Muscle layer of colon (tissue), 2 donors: ENCODE results near the gene SBF1.

Experiments
- H3K27ac ChIP-seq: one replicate; pipeline ENCODE4 v1.7.0; 2013; ENCODE audit warnings: low read depth, mild to moderate bottlenecking, low read length, moderate library complexity
- H3K27me3 ChIP-seq, 2 donors: one replicate each; pipeline ENCODE4 v1.7.0; 2013; ENCODE audit warnings: low read length in 2 of 2, mild to moderate bottlenecking in 2 of 2; ENCODE audit not compliant: insufficient read depth in 2 of 2, control insufficient read depth in 1 of 2
- H3K36me3 ChIP-seq: one replicate; pipeline ENCODE4 v1.7.0; 2013; ENCODE audit warnings: mild to moderate bottlenecking, low read length; ENCODE audit not compliant: insufficient read depth
- H3K4me1 ChIP-seq: one replicate; pipeline ENCODE4 v1.7.0; 2013; ENCODE audit warnings: mild to moderate bottlenecking, low read length; ENCODE audit not compliant: insufficient read depth
- H3K4me3 ChIP-seq, 2 donors: one replicate each; pipeline ENCODE4 v1.7.0; 2013; ENCODE audit warnings: low read length in 2 of 2, low read depth in 1 of 2, mild to moderate bottlenecking in 1 of 2, moderate library complexity in 1 of 2
- H3K9ac ChIP-seq: one replicate; pipeline ENCODE4 v1.7.0; 2013; ENCODE audit warnings: low read length
- H3K9me3 ChIP-seq: one replicate; pipeline ENCODE4 v1.7.0; 2013; ENCODE audit warnings: mild to moderate bottlenecking, low read length
- donor health status: abdominal sarcoma.
- donor health status: Adenocarcinoma of cecum.

Gene SBF1

DNA sequence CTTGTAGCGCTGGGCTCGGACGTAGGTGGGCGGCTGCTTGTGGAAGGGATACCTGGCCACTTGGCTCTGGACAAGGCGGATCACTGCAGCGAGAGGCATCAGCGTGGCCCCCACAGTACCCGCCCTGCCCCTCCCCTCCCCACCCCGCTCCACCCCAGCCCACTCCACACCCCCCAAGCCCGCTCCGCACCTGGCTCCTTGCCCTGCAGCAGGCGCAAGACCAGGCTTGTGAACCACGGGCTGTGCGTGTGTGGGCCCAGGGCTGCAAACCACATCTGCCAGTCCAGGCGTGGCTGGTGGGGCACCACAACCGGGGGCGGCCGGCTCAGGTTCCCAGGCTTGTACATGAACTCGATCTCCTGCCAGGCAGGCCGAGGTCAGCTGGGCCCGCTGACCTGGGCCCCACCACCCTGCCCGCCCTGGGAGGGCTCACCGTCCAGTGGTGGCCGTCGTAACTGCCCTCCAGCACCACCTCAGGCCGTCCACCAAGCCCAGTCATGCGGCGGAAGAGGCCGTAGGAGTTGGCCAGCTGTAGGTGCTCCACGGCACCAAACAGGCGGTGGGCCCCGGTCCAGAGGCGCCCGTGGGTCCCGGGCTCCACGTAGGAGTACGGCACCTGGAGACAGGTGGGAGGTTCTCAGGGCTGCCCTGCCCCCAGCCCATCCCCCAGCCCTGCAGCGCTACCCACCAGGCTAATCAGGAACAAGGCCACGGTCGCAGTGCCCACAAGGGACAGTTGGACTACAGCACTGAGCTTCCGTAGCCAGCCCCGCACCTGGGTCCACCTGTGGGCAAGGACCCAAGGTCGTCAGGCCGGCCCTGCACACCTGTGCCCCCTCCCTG is 29.8 kb upstream of the SBF1 start:
- no peaks in the 10 kb centered on the region for H3K9me3 ChIP-seq
- no peak overlapping the region for H3K27ac ChIP-seq
- H3K9ac ChIP-seq = no peak overlapping the region
- H3K27me3 ChIP-seq = no peaks in the 10 kb centered on the region
- peaks cover 22% of the 10 kb centered on the region for H3K4me1 ChIP-seq
- H3K4me3 ChIP-seq = no peak overlapping the region
- peaks cover 21% of the 10 kb centered on the region for H3K36me3 ChIP-seq

DNA sequence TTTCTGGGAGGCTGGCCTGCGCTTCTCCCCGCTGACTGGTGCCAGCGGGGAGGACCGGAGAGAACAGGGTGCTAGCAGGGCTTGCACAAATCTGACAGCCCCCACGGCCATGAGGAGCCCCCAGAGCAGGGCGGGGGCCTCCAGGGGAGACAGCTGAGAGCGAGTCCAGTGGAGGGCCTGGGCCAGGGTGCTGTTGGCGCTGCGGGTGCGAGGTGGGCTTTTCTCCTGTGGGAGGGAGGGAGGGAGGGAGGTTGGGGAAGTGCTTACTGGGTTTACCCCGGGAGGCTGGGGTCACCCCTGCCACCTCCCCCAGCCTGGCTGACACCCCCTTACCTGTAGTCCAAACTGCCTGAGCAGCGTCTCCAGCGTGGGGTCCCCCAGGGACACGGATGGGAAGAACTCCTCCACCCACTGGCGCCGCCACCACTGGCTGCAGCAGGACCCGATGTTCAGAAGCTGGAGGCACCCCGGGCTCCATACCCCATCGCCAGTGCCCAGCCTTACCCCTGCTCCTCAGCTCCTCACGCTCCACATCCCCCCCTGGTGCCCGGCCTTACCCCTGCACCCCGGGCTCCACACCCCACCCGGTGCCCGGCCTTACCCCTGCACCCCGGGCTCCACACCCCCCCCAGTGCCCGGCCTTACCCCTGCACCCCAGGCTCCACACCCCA is 28.8 kb upstream of the SBF1 start:
- Histone ChIP-seq H3K9me3 (no peaks in the 10 kb centered on the region), H3K27ac (no peak overlapping the region), H3K4me1 (peaks cover 14% of the 10 kb centered on the region), H3K36me3 (peaks cover 21% of the 10 kb centered on the region), H3K27me3 (no peaks in the 10 kb centered on the region), H3K9ac (no peak overlapping the region), H3K4me3 (no peak overlapping the region)

DNA sequence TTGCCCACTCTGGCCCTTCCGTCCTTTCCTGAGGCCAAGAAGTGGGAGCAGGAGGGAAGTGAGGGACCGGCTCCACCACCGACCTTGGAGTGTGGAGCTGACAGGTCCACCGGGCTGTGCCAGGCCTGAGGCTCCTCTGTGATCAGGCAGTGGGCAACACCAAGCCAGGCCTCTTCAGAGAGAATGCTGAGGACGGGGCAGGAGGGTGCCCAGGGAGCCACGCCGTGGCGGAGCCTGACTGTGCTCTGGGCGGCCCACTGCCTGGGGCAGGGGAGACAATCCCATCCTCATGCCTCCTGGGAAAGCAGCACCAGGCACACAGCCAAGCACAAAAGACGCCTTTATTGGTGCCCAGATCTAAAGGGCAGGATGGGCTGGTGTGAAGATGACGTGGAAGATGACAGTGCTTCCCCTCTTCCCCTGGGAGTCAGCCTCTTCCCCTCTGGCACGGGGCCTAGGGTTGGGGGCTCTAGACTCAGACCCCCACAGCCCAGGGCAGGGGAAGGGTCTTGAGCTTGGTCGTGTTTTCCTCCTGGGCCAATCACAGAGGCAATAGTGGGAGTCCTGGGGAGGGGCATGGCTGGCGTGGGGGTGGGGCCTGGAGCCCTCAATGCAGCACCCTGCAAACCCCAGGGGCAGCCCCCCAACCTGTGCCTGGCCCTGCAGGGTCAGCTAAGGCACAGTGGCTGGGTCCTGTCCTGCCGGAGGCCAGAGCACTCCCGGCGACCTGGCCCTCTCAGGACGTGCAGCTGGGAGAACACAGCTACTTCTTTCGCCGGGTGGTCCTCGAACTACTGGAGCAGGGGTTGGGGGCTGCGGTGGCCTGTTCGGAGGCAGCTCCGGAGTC is 28.0 kb upstream of the SBF1 start:
- H3K27me3 ChIP-seq = no peaks in the 10 kb centered on the region
- H3K4me1 ChIP-seq = peaks cover 12% of the 10 kb centered on the region
- peaks cover 21% of the 10 kb centered on the region for H3K36me3 ChIP-seq
- H3K27ac ChIP-seq = no peak overlapping the region
- no peak overlapping the region for H3K4me3 ChIP-seq
- no peak overlapping the region for H3K9ac ChIP-seq
- H3K9me3 ChIP-seq = no peaks in the 10 kb centered on the region

- no peak overlapping the region for H3K9ac ChIP-seq
- no peaks in the 10 kb centered on the region for H3K9me3 ChIP-seq
Measured at GRCh38 chr22:50502096-50502495, 27.3 kb upstream of the SBF1 start.

GRCh38 chr22:50500452-50500851 is 25.6 kb upstream of the SBF1 start:
- no peaks in the 10 kb centered on the region for H3K27me3 ChIP-seq
- no peaks in the 10 kb centered on the region for H3K4me1 ChIP-seq
- no peak overlapping the region for H3K27ac ChIP-seq
- H3K9ac ChIP-seq = no peak overlapping the region
- no peak overlapping the region for H3K4me3 ChIP-seq
- no peaks in the 10 kb centered on the region for H3K9me3 ChIP-seq
- peaks cover 16% of the 10 kb centered on the region for H3K36me3 ChIP-seq

More at GRCh38 chr22:50502096-50502495, 27.3 kb upstream of the SBF1 start:
- no peak overlapping the region for H3K4me3 ChIP-seq
- H3K36me3 ChIP-seq = peaks cover 21% of the 10 kb centered on the region
- H3K4me1 ChIP-seq = peaks cover 12% of the 10 kb centered on the region
- no peak overlapping the region for H3K27ac ChIP-seq
- no peaks in the 10 kb centered on the region for H3K27me3 ChIP-seq

DNA sequence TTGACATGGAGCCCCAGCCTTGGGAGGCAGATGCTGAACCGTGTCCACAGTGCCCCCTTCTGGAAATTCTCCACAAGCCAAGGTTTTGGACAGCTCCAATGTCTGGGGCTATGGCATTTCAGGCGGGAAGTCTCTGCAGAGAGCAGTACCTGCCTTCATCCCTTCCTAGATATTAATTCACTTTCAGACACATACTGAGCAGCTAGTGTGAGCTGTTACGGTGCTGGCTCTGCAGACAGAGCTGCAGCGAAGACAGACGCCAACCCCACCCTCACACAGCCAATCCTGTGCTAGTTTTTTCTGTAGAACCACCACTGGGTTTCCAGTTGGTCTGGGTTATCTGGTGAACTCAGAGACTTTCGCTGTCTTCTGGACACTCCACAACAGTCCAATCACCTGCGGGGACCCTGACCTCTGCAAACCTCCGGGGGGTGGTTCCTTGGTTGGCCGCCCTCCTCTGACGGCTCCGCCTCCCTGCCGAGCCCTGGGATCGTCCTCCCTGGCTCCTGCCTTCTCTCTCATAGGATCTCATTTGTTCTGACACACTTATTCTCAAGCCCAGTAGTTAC is 23.6 kb upstream of the SBF1 start:
- Histone ChIP-seq H3K36me3 (peaks cover 8% of the 10 kb centered on the region), H3K27ac (no peak overlapping the region), H3K4me1 (no peaks in the 10 kb centered on the region), H3K4me3 (no peak overlapping the region), H3K9me3 (no peaks in the 10 kb centered on the region), H3K27me3 (no peaks in the 10 kb centered on the region), H3K9ac (no peak overlapping the region)

- no peak overlapping the region for H3K9ac ChIP-seq
- no peak overlapping the region for H3K27ac ChIP-seq
- no peaks in the 10 kb centered on the region for H3K36me3 ChIP-seq
- no peaks in the 10 kb centered on the region for H3K27me3 ChIP-seq
- no peaks in the 10 kb centered on the region for H3K9me3 ChIP-seq
- H3K4me3 ChIP-seq = no peak overlapping the region
- no peaks in the 10 kb centered on the region for H3K4me1 ChIP-seq
Measured at GRCh38 chr22:50497093-50497492, 22.3 kb upstream of the SBF1 start.

GRCh38 chr22:50490531-50491308 is 15.9 kb upstream of the SBF1 start:
- no peak overlapping the region for H3K27ac ChIP-seq
- H3K36me3 ChIP-seq = no peaks in the 10 kb centered on the region
- H3K9ac ChIP-seq = no peak overlapping the region
- H3K9me3 ChIP-seq = no peaks in the 10 kb centered on the region
- H3K4me3 ChIP-seq = no peak overlapping the region
- H3K27me3 ChIP-seq = no peaks in the 10 kb centered on the region
- no peaks in the 10 kb centered on the region for H3K4me1 ChIP-seq

DNA sequence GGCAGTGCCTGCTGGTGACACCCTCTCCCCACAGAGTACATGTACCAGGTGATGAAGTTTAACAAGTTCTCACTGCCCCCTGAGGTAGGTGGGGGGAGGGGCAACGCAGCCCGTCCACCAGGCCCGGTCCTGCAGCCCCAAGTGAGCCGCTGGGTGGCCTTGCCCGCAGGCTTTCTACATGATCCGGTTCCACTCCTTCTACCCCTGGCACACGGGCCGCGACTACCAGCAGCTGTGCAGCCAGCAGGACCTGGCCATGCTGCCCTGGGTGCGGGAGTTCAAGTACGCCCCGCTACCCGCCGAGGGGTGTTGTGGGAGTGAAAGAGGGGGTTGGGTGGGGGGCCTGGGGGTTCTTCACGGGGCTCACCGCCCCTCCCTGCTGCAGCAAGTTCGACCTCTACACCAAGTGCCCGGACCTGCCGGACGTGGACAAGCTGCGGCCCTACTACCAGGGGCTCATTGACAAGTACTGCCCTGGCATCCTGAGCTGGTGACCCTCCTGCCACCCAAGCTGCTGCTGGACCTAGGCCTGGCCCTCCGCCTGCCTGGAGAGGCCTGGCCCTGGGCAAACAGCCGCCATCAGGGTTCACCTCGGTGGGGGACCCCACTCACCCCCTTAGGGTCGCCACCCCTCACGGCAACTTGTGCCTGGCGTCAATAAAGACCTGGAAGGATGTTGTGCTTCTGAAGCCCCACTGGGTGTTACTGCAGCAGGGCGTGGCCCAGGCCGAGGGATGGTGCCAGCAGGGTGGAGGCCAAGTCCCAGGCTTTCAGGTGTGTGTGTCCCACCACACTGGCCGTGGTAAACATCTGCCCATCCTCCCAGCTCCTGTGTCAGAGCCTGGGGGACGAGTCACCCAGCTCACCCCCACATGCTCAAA is 14.8 kb upstream of the SBF1 start:
- Histone ChIP-seq H3K9ac (no peak overlapping the region), H3K27me3 (no peaks in the 10 kb centered on the region), H3K4me3 (no peak overlapping the region), H3K36me3 (no peaks in the 10 kb centered on the region), H3K9me3 (no peaks in the 10 kb centered on the region), H3K27ac (no peak overlapping the region), H3K4me1 (no peaks in the 10 kb centered on the region)

DNA sequence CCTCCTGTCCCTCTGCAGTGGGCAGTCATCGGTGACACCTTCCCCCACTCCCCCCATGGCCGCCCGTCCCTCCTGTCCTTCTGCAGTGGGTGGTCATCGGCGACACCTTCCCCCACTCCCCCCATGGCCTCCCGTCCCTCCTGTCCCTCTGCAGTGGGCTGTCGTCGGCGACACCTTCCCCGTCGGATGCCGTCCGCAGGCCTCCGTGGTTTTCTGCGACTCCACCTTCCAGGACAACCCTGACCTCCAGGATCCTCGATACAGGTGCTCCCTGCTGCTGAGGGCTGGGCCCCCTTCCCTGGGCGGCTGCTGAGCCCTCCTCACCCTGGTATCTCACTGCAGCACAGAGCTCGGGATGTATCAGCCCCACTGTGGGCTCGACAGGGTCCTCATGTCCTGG is 14.1 kb upstream of the SBF1 start:
- Histone ChIP-seq H3K27ac (no peak overlapping the region), H3K9me3 (no peaks in the 10 kb centered on the region), H3K4me1 (no peaks in the 10 kb centered on the region), H3K9ac (no peak overlapping the region), H3K27me3 (peaks cover 0 to 5% of the 10 kb centered on the region in 2 donors), H3K4me3 (no peak overlapping the region), H3K36me3 (no peaks in the 10 kb centered on the region)
